Left renal pelvis (tissue), 4 donors: ENCODE measurements around the gene NFASC. TPM values are rescaled to one million over a fixed set of nuclear protein-coding genes. Genes with fewer than 3 reads are reported as not detected.

ENCODE experiments used
- DNase-seq, 4 donors: peaks; one replicate each; pipeline ENCODE4 v3.0.0-alpha.2; 2013; ENCODE audit warnings: low read depth in 4 of 4, low spot score in 3 of 4
- polyA plus RNA-seq, 4 donors: library from polyadenylated mRNA; unstranded; fragments of 120-200 nt; gene quantifications; one replicate each; pipeline ENCODE4 v1.2.1, GENCODE V29; 2013; ENCODE audit not compliant: insufficient read length in 4 of 4

Gene NFASC
- 10 to 100 TPM in 3 of 4 donors, 1 to 10 TPM in 1; 5.7 to 32.2 (median 13.9) TPM for polyA plus RNA-seq

DNA sequence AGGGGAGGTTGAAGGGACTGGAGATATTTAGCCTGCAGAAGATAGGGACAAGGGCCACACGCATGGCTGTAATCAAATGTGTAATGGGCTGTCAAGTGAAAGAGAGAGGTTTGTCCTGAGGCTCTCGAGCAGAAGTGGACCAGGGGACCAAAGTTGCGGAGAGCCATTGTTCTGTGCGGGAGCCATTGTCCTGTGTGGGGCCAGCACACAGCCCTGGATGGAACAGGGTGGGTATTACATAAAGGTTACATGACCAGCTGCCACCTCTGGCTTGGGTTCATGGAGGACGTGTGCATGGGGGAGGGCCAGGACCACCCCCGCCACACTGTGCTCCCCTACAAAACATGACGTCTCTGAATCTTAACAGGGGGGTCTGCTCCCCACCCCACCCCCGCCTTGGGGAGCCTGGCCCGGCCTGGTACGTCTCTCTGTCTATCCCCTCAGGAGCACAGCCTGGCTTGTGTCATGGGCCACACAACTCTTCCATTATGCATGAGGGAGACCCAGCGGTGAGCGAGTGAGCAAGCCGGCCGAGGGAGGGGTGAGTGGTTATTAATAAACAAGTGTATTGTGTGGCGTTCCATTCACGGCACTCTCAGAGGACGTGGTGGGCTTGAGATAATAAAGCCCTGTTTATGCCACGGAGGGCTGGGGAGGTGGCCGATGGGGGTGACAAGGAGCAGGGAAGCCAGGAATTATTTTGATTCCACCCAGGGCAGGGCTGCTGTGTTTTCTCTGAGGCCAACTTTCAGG lies at the start of gene NFASC:
TSS of gene NFASC (plus strand) at position 703 of the 753 bp plus-strand sequence. CDS start 73,454 bp downstream, outside the sequence.
- no peak for DNase-seq

DNA sequence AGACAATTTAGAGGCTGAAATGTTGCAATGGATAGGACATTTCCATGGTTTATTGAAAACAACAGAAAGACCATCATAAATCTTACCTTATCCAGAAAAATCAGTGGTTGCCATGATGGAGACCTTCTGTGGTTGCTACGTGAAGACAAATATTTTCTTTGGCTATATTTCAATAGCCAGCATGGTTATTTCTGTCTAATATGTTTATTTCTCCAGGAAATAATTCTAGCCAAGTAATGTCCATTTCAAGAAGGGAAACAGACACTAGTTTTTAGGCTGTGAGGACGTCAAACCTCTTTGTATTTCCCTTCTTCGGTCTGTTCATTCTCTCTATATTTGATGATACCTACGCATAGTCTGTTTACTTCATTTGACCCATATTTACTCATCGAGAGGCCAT lies 49.2 kb upstream of the NFASC start:
- peak in 1 of 4 donors; percentile 43 for DNase-seq

DNA sequence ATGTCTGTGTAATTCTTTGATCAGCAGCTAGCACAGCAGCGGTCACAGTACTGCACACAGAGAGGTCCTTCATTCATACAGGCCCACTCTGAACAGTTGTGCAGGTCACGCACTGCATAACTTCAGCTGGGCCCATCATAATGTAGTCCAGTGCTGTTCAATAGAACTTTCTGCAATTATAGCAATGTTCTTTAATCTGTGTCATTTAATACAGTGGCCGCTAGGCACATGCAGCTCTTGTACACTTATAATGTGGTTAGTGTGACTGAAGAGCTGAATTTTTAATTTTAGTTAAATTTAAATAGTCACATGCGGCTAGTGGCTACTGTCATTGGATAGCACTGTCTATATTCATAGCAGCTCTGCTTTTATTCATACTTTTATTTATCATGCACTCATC lies 48.7 kb upstream of the NFASC start:
- DNase-seq: no peak

DNA sequence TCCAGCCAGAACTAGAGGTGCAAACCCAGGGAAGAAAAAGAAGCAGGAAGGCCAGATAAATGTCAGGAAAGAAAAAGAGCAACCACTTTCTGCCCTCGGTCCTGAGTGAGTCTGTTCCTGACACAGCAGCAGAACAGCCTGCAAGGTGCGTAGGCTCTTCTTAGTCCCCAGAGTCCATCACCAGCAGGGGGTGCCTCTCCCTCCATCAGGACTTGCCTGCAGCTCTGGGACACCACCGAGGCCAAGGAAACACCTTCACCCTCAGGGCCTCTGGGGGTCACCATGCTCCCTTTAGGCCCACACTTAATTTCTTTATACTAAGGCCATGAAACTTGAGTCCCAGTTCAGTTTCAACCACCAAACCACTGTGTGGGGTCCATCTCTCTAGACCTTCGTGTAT lies 43.7 kb upstream of the NFASC start:
- DNase-seq: no peak

DNA sequence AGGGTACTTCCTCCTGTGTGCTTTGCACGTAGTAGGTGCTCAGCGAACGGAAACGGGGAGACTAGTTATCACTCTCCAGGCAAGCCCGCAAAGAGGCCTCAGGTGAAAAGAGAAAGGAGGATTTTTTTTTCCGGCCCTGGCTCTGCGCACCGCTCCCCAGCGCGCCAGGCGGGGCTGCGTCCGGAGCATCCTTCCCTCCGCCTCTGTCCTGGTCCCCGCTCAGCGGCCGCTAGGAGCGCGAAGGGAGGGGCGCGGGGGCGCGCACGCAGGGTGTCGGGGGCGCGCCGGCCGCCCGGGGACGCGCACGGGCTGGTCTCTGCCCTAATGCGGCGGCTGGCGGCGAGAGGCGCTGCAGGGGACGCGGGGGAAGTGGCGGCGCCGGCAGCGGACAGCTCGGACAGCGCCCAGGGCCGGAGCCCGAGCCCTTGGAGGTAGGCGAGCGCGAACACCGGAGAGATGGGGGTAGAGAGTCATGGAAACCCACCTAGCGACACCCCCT lies 42.3 kb upstream of the NFASC start:
- DNase-seq: peak in 2 of 4 donors; percentile 45 to 56

DNA sequence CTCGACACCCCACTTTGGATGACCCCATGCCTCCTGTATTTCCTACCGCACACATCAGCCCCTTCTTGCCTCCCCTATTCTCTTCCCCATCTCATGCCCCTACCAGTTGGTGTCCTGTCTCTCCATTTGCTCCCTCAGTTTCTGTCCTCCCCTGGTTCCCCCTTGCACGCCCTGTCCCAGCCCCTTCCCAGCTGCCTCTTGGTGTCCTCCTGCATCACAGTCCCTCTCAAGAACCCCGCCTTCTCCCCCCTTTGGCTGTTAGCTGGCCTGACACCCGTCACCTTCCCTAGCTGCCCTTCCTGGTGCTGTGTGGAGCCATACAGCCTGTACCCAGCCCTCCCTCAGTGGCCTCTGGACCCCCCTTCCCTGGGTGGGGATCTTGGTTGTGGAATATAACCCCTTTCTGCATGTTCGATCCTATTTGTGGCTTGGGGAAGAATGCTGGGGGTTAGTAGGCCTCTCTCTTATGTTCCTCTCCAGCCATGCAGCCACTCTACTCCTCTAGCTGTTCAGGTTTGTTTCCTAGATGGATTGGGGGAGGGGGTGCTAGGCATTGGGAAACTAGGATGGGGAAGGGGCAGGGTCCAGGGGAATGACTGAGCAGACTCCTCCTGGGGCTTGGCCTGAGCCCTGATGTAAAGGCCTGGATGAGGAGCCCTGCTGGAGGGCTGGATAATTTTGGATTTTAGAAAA lies 41.4 kb upstream of the NFASC start:
- DNase-seq: no peak

DNA sequence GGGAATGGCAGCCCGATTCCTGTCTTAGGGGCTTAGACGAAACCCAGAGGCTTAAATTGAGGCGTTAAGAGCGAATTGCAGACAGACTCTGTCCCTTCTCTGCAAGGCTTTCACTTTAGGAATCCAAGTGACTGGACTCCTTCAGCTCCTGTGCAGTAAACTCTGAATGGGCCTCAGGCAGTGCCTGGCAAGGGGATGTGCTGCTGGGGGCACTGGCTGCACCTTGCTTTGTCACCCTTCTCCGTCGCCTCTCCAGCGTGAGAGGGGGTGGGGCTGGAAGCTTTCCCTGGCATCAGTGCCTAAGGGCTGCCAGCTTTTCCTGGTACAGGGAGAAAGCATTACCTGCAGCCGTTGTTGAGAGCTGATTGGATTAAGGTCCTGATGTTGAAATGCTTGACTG lies 39.9 kb upstream of the NFASC start:
- DNase-seq: no peak

DNA sequence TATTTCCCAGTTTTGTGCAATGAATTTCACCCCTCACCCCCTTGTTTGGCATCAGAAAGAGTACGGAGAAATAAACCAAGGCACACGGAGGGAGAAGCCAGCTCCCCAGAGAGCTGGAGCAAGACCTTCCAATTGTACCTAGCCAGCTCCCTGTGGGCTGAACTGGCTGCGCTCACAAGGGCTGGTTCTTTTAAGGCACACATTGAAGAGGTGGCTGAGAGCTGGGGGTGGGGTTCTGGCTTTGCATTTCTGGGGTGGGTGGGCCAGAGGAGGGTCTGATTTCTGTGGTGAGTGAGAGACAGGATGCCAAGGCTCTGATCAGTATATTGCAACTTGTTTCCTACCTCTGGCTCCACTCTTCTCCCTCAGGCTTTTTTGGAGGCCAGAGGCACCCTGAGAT lies 39.5 kb upstream of the NFASC start:
- DNase-seq: no peak

DNA sequence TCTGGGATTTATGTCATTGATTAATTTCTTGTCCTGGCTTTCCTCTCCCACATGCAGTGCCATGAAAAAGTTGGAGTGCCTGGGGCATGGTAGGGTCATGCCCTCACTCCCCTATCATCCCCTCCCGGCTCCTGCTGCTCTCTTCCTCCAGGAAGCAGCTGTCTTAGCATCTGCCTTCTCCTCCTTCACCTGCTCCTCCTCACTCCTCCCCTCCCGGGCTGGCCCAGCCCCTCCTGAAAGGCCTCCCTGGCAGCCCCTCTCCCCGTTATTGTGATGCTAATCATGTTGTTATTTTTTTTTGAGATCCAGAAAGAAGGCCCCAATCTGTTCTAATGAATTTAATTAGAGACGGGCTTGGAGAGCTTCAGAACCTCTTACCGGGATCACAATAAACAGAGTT lies 36.3 kb upstream of the NFASC start:
- no peak for DNase-seq

DNA sequence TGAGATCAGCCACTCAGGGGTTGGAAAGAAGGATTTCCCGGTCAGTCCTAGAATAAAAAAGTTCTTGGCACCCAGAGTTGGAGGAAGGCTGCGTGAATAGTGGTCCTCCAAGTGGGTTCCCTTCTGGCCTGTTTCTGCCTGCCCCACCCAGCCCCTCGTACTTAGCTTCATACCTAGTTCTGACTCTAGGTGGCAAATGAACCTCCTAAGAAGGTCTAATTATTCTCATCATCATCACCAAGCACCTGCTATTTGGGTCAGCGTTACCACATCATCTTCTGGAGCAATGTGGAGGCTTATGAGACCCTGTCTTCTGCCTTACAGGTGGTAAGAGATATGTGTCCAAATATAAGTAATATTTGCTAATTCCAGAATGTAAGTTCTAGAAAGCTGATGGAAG lies 35.9 kb upstream of the NFASC start:
- no peak for DNase-seq

DNA sequence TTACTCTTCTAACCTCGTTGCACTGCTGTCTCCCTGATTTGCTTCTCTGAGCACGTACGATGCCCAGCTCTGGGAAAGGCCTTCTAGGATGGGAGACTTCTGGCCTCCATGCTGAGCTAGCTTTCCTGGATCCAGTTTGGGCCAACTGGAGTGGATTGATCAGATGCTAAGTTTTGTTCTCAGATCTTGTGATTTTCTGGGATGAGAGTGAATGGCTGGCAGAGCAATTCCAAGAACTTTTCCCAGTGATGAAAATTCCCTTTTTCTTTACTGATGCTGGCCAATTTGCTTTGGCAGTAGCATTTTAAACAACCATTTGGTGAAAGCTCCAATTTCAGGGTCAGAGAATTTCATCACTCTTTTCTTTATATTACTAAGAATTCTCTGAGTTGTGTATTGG lies 34.9 kb upstream of the NFASC start:
- no peak for DNase-seq

DNA sequence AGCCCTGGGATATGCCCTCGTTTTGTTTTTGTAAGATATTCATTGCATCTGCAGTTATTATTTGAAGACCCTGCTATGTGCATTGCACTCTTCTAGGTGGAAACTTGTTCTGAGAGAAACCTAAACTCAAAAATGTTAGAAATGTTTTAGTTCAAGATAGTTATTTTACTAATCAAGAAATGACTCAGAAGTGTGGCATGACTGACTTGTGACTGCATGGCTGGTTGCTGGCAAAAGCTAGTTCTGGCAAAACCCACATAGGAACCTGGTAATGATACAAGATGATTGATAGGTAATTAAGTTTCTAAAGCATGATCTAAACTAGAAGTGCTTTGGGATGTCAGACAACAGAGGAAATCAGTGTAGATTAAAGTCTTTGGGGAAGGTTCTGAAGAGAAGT lies 33.8 kb upstream of the NFASC start:
- no peak for DNase-seq

DNA sequence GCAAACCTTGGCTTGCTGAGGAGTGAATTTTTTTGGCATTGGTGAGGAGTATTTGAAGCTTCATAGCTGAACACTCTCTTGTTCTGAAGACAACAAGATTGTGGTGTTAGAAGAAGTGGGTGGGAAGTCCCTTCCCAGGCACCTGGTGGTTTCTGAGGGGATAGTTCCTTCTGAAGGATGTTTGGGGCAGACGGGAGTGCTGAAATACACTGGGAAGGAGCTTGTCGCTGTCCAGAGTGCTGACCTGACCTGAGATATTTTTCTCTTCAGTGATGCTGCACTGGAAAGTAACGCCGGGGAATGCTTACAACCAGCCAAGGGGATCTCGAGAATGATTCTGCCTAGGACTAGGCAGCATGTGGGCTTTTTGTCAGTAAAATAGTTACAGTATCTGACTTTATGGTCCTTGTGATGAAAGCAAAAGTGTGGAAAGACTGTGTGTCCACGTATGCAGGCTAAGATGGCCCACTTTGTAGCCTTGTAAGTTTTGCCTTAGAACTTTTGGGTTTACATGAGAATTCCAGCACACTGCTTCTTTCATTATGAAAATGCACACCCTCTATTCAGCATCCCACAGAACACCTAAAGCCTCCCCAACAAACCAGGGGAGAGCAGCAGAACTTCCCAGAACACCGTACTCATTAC lies 33.1 kb upstream of the NFASC start:
- DNase-seq: peak in 3 of 4 donors; percentile 50 to 78 (median 58)

DNA sequence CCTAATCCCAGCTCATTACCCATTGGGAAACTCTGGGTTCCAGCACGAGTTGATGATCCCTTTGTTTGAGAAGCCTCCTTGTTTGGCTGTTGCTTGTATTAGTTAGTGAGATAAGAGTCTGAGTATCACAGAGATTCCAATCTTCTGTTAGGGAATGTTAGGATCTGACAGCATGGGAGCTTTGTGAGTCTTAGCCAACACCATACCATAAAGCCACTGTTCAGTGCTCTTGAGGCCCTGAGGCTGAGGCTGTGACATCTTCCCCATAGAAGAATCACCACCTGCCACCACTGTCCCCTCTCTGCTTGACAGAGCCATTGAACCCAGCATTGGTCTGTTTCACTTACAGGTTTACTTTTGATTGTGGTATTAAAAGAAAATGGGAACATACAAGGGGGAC lies 29.3 kb upstream of the NFASC start:
- DNase-seq: no peak

DNA sequence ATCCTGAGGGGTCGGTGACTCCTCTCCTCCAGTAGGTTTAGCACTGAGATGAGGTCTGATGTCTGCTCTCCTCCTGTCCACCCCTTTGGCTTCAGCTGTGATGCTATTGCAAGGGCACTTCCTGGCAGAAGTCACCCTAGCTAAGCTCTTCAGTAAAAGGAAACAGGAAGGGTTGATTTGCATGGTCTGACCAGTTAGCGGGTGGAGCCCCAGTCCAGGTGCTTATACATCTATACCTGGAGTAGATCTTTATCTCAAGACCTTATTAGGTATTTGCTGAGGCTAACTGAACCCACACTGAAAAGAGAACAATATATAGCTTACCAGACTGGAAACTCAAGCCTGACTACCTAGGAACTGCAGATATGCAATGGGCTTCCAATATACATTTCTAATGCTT lies 28.9 kb upstream of the NFASC start:
- no peak for DNase-seq

DNA sequence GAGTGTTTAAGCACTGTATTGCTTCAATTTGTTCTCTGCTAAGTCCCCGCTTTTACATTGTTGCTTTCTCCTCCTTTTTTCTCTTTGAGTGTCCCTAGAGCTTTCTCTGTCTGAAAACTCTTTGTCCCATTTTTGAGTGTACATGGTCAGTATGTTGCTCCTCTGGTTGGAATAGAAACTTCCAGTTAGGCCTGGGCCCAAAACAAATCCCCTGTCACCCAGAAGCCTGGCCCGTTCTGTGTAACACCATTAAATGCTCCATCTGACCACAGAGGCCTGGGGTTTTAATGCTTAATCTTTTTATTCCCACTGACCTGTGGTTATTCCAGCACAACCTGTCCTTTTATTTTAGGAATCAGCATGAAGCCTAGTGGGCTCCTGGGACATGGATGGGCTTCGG lies 28.3 kb upstream of the NFASC start:
- no peak for DNase-seq

DNA sequence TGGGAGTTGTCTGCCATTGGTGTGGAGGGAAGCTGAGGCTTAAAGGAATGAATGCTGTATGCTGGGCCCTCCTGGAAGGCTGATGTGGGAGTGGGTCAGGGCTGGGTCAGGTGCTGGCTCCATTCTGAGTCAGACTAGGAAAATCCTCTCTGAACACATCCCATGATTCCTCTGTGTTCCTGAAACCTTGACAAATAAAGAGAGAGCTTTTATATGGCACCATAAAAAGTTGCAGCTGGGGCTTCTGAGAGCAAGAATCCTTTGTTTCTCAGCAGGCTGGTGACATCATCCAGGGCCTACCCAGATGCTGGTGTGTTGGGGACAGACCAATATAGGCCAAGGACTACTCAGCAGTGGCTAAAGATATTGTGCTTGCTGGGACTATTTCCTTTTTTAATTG lies 27.8 kb upstream of the NFASC start:
- no peak for DNase-seq

DNA sequence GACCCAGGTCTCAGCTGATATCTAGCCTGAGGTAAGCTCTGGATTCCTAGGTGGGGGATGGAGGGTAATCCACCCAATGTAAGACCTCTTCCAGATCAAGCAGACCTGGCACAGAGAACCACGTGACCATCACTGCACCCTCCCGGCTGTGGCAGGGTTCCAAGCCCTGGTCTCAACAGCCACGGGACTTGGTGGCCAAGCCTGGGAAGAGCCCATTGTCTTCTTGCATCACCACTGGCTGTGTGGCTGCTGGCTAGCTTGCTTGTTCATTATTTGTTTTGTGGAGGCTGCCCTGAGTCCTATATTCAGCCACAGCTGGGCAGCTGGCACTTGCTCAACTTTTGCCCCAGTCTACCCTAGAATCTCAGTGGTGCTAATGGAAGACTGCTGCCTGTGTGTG lies 24.1 kb upstream of the NFASC start:
- no peak for DNase-seq

DNA sequence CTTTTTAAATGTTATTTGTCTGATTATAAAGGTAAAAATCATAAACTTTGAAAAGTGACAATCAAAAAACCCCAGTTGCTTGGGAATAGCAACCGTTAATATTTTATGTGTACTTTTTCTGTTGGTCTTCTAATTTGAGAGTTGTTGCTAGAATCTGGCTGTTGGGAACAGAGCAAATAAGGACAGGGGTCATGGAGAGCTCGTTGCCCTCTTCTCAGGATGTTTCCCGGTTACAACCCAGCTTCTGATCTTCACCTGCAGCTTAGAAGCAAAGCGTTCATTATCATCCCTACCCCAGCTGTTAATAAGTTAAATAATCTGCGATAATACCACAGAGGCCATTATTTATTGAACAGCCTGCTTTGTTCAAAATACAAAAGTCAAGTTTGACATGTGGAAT lies 22.1 kb upstream of the NFASC start:
- DNase-seq: no peak

DNA sequence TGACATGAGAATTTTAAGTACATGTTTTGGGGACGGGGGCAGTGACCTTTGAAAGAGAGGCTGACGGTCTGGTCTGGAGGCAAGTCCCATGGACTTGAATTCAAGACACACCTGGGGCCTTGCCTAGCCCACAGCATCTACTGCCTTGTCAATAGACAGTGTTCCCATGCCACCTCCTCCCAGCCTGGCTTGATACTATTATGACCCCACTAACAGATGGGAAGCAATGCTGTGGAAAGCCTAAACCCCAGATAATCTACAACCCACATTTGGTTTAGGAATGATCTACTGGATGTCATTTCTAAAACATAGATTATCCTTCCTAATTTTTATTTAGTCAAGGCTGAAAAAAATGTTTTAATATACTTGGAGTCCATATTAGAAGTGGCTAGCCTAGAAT lies 17.8 kb upstream of the NFASC start:
- DNase-seq: no peak

DNA sequence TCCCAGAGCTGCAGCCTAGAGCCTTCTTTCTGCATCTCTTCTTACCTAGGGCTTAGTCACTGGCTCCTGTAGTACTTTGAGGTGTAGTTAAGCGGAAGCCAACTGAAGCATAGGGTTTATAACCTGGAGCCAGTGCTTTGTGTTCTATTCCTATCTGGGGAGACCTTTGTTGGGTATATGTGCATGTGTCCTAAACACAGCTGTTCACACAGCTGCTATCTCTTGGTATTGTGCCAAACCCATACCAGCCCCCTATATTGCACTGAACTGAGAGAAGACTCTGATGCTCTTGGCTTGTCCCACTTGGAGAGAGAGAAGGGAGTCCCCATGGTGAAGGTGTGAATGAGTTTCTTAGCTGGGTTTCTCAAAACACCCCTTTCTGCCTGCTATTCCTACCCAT lies 17.2 kb upstream of the NFASC start:
- DNase-seq: no peak

DNA sequence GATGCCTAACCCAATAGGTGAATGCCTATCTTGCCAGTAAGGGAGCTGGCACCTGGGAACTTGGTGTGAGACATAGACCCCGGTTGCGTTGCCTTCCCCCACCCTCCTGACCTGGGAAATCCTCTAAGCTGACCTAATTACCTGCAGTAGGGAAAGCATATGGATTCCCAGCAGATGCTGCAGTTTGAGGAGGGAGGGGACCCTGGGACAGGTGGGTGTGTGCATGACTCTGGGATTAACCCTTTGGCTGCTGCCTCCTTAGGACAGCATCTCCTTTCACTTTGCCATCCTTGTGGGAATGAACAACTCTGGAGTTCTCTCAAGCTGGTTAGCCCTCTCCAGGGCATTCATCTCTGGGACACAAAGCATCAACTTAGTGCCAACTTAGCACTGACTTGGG lies 16.4 kb upstream of the NFASC start:
- no peak for DNase-seq
